GM18873 (cell line): Measurements from ENCODE around the gene ZNF891.

Source experiments
- ATAC-seq: cut with Tn5 transposase; IDR thresholded peaks from one replicate; pipeline ENCODE4 v1.9.1; 2021; ENCODE audit warnings: mild to moderate bottlenecking, moderate library complexity, moderate number of reproducible peaks; ENCODE audit not compliant: unreplicated experiment, low FRiP score

The ZNF891 gene

GRCh38 chr12:133063556-133063955 lies 66.5 kb downstream of the ZNF891 start:
- ATAC-seq = no peak

DNA sequence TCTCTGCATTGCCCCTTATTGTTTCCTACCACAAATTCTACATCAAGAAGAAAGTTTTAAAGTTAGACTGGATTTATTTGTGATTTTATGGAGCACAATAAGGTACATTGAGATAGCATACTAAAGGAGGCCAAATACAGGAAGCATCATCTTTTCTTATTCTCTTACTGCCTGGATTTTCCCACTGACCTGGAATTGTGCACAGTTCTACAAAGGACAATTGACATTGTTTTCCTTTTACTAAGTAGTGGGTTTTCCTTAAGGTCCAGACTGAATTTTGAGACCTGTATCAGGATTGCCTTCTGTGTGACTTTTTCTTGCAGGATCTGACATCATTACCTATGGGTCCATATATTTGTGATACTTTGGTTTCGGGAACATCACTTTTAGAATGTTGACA lies 68.1 kb downstream of the ZNF891 start:
- ATAC-seq = no peak

DNA sequence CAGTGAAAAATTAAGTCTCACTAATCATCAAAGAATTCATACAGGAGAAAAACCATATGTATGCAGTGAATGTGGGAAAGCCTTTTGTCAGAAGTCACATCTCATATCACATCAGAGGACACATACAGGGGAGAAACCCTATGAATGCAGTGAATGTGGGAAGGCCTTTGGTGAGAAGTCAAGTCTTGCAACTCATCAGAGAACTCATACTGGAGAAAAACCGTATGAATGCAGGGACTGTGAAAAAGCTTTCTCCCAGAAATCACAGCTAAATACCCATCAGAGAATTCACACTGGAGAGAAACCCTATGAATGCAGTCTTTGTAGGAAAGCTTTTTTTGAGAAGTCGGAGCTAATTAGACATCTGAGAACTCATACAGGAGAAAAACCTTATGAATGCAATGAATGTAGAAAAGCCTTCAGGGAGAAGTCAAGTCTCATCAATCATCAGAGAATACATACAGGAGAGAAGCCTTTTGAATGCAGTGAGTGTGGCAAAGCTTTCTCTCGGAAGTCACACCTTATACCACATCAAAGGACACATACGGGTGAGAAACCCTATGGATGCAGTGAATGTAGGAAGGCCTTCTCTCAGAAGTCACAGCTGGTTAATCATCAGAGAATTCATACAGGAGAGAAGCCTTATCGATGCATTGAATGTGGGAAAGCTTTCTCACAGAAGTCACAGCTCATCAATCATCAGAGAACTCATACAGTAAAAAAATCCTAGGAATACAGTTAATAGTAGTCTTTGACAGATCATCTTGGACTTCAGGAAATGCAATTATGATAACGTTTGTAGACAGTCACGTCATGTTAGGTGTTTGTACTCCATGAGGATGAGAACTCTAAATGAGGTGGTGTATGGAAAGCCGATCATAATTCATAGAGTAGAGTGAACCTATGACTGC lies 71.6 kb downstream of the ZNF891 start:
- no peak for ATAC-seq

DNA sequence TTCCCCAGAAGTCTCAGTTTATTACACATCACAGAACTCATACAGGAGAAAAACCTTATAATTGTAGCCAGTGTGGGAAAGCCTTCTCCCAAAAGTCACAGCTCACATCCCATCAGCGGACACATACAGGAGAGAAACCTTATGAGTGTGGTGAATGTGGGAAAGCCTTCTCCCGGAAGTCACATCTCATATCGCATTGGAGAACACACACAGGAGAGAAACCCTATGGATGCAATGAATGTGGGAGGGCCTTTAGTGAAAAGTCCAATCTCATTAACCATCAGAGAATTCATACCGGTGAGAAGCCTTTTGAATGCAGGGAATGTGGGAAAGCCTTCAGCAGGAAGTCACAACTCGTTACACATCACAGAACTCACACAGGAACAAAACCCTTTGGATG lies 72.6 kb downstream of the ZNF891 start:
- ATAC-seq = no peak
